Caco-2 (cell line): Measurements from ENCODE around the gene CCNB3. TPM values are rescaled to one million over a fixed set of nuclear protein-coding genes. Genes with fewer than 3 reads are reported as not detected.

Experiments
- BruUV-seq: library from RNA; stranded (reverse); fragments of 400-500 nt; replicated peaks from 2 replicates; lab custom pipeline; 2021; lab: Mats Ljungman, UMichigan
- CTCF ChIA-PET: fragments of 300-600 bp; sonication (Branson Sonifier 250); formaldehyde crosslinking; loops from one replicate; lab custom pipeline; 2022; ENCODE audit warnings: antibody characterized with exemption; lab: Charles Lee
- POLR2A ChIA-PET: fragments of 300-600 bp; sonication (Branson Sonifier 250); formaldehyde crosslinking; loops from one replicate; lab custom pipeline; 2022; ENCODE audit warnings: antibody characterized with exemption; lab: Charles Lee
- DNase-seq, 2 experiments: peaks; one replicate each; pipeline versions ENCODE4 v3.0.0 to v3.0.0-alpha.2; 2020 to 2022
- H3K27me3 ChIP-seq: replicated peaks from 2 replicates; pipeline ENCODE4 v1.6.0; 2011; ENCODE audit warnings: low read length; ENCODE audit not compliant: control insufficient read depth, insufficient read depth
- H3K36me3 ChIP-seq: 2 replicates; pipeline ENCODE4 v1.5.1; 2011; ENCODE audit warnings: low read length; ENCODE audit not compliant: control insufficient read depth, insufficient read depth
- H3K4me1 ChIP-seq: fragments of 250-450 bp; sonication (Bioruptor Pico); 2 replicates; pipeline ENCODE4 v1.5.1; 2020; ENCODE audit warnings: mild to moderate bottlenecking
- H3K4me3 ChIP-seq: 2 replicates; pipeline ENCODE4 v1.5.1; 2011; ENCODE audit warnings: low read depth, mild to moderate bottlenecking, control low read depth, low read length
- H3K9me3 ChIP-seq: fragments of 250-450 bp; sonication (Bioruptor Pico); 2 replicates; pipeline ENCODE4 v1.5.1; 2020; ENCODE audit warnings: mild to moderate bottlenecking, moderate library complexity
- H3K27ac Mint-ChIP-seq: one replicate; pipeline ENCODE4 v1.8.0; 2022; ENCODE audit warnings: mixed read lengths; ENCODE audit not compliant: unreplicated experiment
- H3K27me3 Mint-ChIP-seq: one replicate; pipeline ENCODE4 v1.8.0; 2022; ENCODE audit warnings: mixed read lengths; ENCODE audit not compliant: insufficient read depth, unreplicated experiment
- H3K36me3 Mint-ChIP-seq: one replicate; pipeline ENCODE4 v1.8.0; 2022; ENCODE audit warnings: mild to moderate bottlenecking, mixed read lengths; ENCODE audit not compliant: insufficient read depth, unreplicated experiment
- H3K4me1 Mint-ChIP-seq: one replicate; pipeline ENCODE4 v1.8.0; 2022; ENCODE audit warnings: low read depth, mixed read lengths; ENCODE audit not compliant: unreplicated experiment
- H3K4me3 Mint-ChIP-seq: one replicate; pipeline ENCODE4 v1.8.0; 2022; ENCODE audit warnings: mild to moderate bottlenecking, moderate library complexity, mixed read lengths; ENCODE audit not compliant: unreplicated experiment
- H3K9me3 Mint-ChIP-seq: one replicate; pipeline ENCODE4 v1.8.0; 2022; ENCODE audit warnings: mixed read lengths; ENCODE audit not compliant: unreplicated experiment
- CTCF ChIP-seq, 2 experiments: fragments of 200-600 bp in 1 of 2; IDR thresholded peaks; 1 replicate in 1 of 2; 2 replicates in 1 of 2; pipeline versions ENCODE4 v1.5.1 to v1.8.0; 2011 to 2022; ENCODE audit warnings: antibody characterized with exemption in 1 of 2, control low read depth in 1 of 2, inconsistent platforms in 1 of 2, low read depth in 1 of 2, low read length in 1 of 2, mild to moderate bottlenecking in 1 of 2, moderate library complexity in 1 of 2; ENCODE audit not compliant: insufficient read depth in 1 of 2, severe bottlenecking in 1 of 2, unreplicated experiment in 1 of 2
- intact Hi-C: fragments of 100-400 bp; cut with micrococcal nuclease; formaldehyde crosslinking; loops from one replicate; pipeline ENCODE4 v1.10.0; 2022; ENCODE audit not compliant: unreplicated experiment
- total RNA-seq: library from RNA; stranded (reverse); gene quantifications from 2 replicates; pipeline ENCODE4 v1.2.3, GENCODE V29; 2022

Gene CCNB3
- total RNA-seq, 1 experiment from 2014 or later = 0.82 TPM

GRCh38 chrX:50333308-50333707 is 128.7 kb downstream of the CCNB3 start:
- intact Hi-C loops = no loop called here
- H3K36me3 ChIP-seq = no peaks in the 10 kb centered on the region
- H3K4me3 ChIP-seq = no peak overlapping the region
- peaks cover 5% of the 10 kb centered on the region for H3K4me1 ChIP-seq
- no peak for TF ChIP-seq CTCF (IDR thresholded peaks at IDR 0.05; ENCODE audit: insufficient read depth in 1 of 2, low read depth in 1 of 2, low read length in 1 of 2, severe bottlenecking in 1 of 2, unreplicated experiment in 1 of 2)
- no peaks in the 10 kb centered on the region for H3K4me1 Mint-ChIP-seq
- ChIA-PET POLR2A (no interaction called here), CTCF (no interaction called here)
- H3K9me3 ChIP-seq = no peaks in the 10 kb centered on the region
- DNase-seq = no peak
- H3K27me3 ChIP-seq = no peaks in the 10 kb centered on the region
- no peaks in the 10 kb centered on the region for H3K27me3 Mint-ChIP-seq
- no peak overlapping the region for H3K4me3 Mint-ChIP-seq
- peaks cover 8% of the 10 kb centered on the region for H3K9me3 Mint-ChIP-seq
- no peaks in the 10 kb centered on the region for H3K36me3 Mint-ChIP-seq
- no TSS peak for BruUV-seq
- H3K27ac Mint-ChIP-seq = no peak overlapping the region

- Histone ChIP-seq H3K9me3 (no peaks in the 10 kb centered on the region), H3K36me3 (no peaks in the 10 kb centered on the region), H3K4me1 (peaks cover 4% of the 10 kb centered on the region; the same call in 1 of the 2 replicates), H3K4me3 (no peak overlapping the region), H3K27me3 (no peaks in the 10 kb centered on the region)
- H3K36me3 Mint-ChIP-seq = no peaks in the 10 kb centered on the region
- H3K9me3 Mint-ChIP-seq = no peaks in the 10 kb centered on the region
- H3K4me3 Mint-ChIP-seq = no peak overlapping the region
- BruUV-seq = no TSS peak
- TF ChIP-seq CTCF (IDR thresholded peaks at IDR 0.05; ENCODE audit: insufficient read depth in 1 of 2, low read depth in 1 of 2, low read length in 1 of 2, severe bottlenecking in 1 of 2, unreplicated experiment in 1 of 2) = no peak
- intact Hi-C loops = loop anchor here (10.0 kb wide), 1 partner anchor 131 kb away; the partner anchor contains the start of gene DGKK
- no peak for DNase-seq
- no peak overlapping the region for H3K27ac Mint-ChIP-seq
- ChIA-PET POLR2A (no interaction called here), CTCF (no interaction called here)
- H3K27me3 Mint-ChIP-seq = no peaks in the 10 kb centered on the region
- peaks cover 6% of the 10 kb centered on the region for H3K4me1 Mint-ChIP-seq
These were observed 139.4 kb downstream of the CCNB3 start for GRCh38 chrX:50343917-50344316.

- no peak for DNase-seq
- H3K36me3 Mint-ChIP-seq = no peaks in the 10 kb centered on the region
- intact Hi-C loops = no loop called here
- Histone ChIP-seq H3K9me3 (no peaks in the 10 kb centered on the region), H3K4me1 (no peaks in the 10 kb centered on the region), H3K36me3 (no peaks in the 10 kb centered on the region), H3K4me3 (no peak overlapping the region), H3K27me3 (no peaks in the 10 kb centered on the region)
- TF ChIP-seq CTCF (IDR thresholded peaks at IDR 0.05; ENCODE audit: insufficient read depth in 1 of 2, low read depth in 1 of 2, low read length in 1 of 2, severe bottlenecking in 1 of 2, unreplicated experiment in 1 of 2) = no peak
- H3K4me1 Mint-ChIP-seq = no peaks in the 10 kb centered on the region
- H3K27ac Mint-ChIP-seq = no peak overlapping the region
- H3K9me3 Mint-ChIP-seq = no peaks in the 10 kb centered on the region
- ChIA-PET POLR2A (no interaction called here), CTCF (no interaction called here)
- no peaks in the 10 kb centered on the region for H3K27me3 Mint-ChIP-seq
- H3K4me3 Mint-ChIP-seq = no peak overlapping the region
- BruUV-seq = no TSS peak
These were observed 168.4 kb downstream of the CCNB3 start for GRCh38 chrX:50372966-50373365.
